GM18861 (cell line): ENCODE results near the gene CSTB.

Source experiments
- ATAC-seq: cut with Tn5 transposase; IDR thresholded peaks from one replicate; pipeline ENCODE4 v1.9.1; 2021; ENCODE audit not compliant: unreplicated experiment

Gene CSTB

GRCh38 chr21:43752758-43753438 is 23.2 kb downstream of the CSTB start:
- no peak for ATAC-seq

- no peak for ATAC-seq
Measured at GRCh38 chr21:43751955-43752591, 24.0 kb downstream of the CSTB start.

GRCh38 chr21:43750339-43751033 is 25.6 kb downstream of the CSTB start:
- ATAC-seq: no peak

GRCh38 chr21:43749651-43750262 is 26.4 kb downstream of the CSTB start:
- no peak for ATAC-seq

- no peak for ATAC-seq
Measured at GRCh38 chr21:43748622-43749021, 27.5 kb downstream of the CSTB start.

GRCh38 chr21:43745772-43746517 is 30.2 kb downstream of the CSTB start:
- no peak for ATAC-seq

GRCh38 chr21:43744725-43745124 is 31.4 kb downstream of the CSTB start:
- ATAC-seq: no peak

- ATAC-seq: no peak
Measured at GRCh38 chr21:43743947-43744346, 32.2 kb downstream of the CSTB start.

GRCh38 chr21:43741423-43742096 is 34.5 kb downstream of the CSTB start:
- no peak for ATAC-seq

- no peak for ATAC-seq
Measured at GRCh38 chr21:43740497-43741156, 35.5 kb downstream of the CSTB start.

- no peak for ATAC-seq
Measured at GRCh38 chr21:43739621-43740435, 36.3 kb downstream of the CSTB start.

GRCh38 chr21:43737158-43737950 is 38.8 kb downstream of the CSTB start:
- no peak for ATAC-seq

GRCh38 chr21:43736224-43736883 is 39.8 kb downstream of the CSTB start:
- ATAC-seq: no peak

- ATAC-seq: no peak
Measured at GRCh38 chr21:43735236-43736091, 40.6 kb downstream of the CSTB start.

GRCh38 chr21:43734928-43735229 is 41.2 kb downstream of the CSTB start:
- ATAC-seq: no peak

- no peak for ATAC-seq
Measured at GRCh38 chr21:43734131-43734927, 41.8 kb downstream of the CSTB start.
